Measurements from ENCODE around the gene RDH11.

RDH11 gene

DNA sequence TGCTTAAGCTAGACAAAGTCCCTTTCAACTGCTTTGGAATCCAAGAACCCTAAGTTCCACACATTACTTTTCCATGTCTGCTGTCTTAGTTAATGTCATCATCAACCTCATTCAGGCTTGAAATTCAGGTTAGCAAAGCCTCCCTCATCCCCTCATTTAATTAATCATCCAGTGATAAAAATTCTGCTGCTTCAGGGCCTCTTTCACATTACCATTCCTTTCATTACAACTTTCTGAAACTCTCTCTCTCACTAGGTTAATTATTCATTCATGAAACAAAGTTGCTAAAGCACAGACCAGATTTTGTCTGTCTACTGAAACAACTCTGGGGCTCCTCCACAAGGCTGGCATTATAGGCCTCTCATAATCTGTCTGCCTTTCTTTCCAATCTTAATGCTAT lies 11.7 kb downstream of the RDH11 start:
- Histone ChIP-seq H3K27ac (ENCODE audit: low read depth, low read length) (no peak overlapping the region), H2AK5ac (ENCODE audit: low read length) (no peak overlapping the region), H3K4me1 (ENCODE audit: control insufficient read depth in 1 of 2, insufficient read depth in 2 of 2, low read length in 2 of 2) (peaks cover 0 to 3% of the 10 kb centered on the region in 2 experiments), H3K4me2 (ENCODE audit: low read length) (no peak overlapping the region), H4K12ac (ENCODE audit: low read depth, low read length) (no peak overlapping the region), H2AFZ (ENCODE audit: insufficient read depth, low read length, poor library complexity) (no peak overlapping the region), H3K27me3 (ENCODE audit: insufficient read depth, low read length) (no peaks in the 10 kb centered on the region), H3K36me3 (ENCODE audit: control insufficient read depth in 1 of 2, insufficient read depth in 2 of 2, low read length in 2 of 2) (peaks cover 20 to 45% of the 10 kb centered on the region in 2 experiments), H3K79me2 (ENCODE audit: control insufficient read depth, insufficient read depth, low read length, poor library complexity) (no peaks in the 10 kb centered on the region), H3K23ac (ENCODE audit: low read length) (no peak overlapping the region), H3K9me3 (ENCODE audit: insufficient read depth, low read depth, low read length) (no peaks in the 10 kb centered on the region), H3K14ac (ENCODE audit: low read length) (no peak overlapping the region), H3K4ac (ENCODE audit: low read depth, low read length) (no peak overlapping the region), H4K91ac (ENCODE audit: low read depth, low read length) (no peak overlapping the region), H3K9ac (ENCODE audit: low read length) (no peak overlapping the region), H3K79me1 (ENCODE audit: low read length) (no peaks in the 10 kb centered on the region), H4K8ac (ENCODE audit: low read depth, low read length) (no peak overlapping the region), H3K4me3 (ENCODE audit: low read depth, low read length) (no peak overlapping the region), H2BK12ac (ENCODE audit: low read length) (no peak overlapping the region), H2BK120ac (ENCODE audit: insufficient read depth, low read length, poor library complexity) (no peak overlapping the region), H2BK5ac (ENCODE audit: low read depth, low read length, poor library complexity) (no peak overlapping the region), H3K18ac (ENCODE audit: low read length) (no peak overlapping the region)
- DNase-seq = no peak

DNA sequence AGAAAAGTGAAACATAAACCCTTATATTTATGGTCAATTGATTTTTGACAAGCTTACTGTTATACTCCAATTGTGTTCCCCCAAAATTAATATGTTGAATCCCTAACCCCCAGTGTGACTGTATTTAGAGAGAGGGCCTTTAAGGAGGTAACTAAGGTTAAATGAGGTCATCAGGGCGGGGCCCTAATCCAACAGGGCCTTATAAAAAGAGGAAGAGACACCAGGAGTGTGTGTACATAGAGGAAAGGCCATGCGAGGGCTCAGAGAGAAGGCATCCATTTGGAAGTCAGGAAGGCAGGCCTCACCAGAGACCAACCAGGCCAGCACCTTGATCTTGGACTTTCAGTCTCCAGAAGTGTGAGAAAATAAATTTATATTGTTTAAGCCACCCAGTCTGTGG lies 14.6 kb downstream of the RDH11 start:
- no peak overlapping the region for H3K4me3 ChIP-seq (ENCODE audit: low read depth, low read length)
- no CpG with 5 or more reads among the region's 2 CpGs for WGBS (ENCODE audit: extremely low coverage, insufficient coverage, insufficient read length)

DNA sequence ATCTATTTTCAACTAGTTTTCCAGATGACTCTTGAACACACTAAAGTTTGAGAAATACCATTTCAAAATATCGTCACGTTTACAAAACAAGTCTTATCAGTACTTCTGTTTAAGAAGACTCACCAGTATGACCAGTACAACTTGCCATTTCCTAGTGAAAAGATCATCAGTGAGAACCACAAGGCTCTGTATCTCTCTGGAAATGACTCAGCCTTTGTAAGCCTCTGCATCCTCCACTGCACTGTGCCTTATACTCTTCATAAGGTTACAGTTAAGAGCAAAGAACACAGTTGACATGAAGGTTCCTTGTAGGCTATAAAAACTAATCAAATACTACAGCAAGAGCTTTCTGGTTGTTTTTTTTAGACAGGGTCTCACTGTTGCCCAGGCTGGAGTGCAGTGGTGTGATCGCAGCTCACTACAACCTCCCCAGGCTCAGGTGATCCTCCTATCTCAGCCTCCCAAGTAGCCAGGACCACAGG lies 15.4 kb downstream of the RDH11 start:
- no peak overlapping the region for H4K12ac ChIP-seq (ENCODE audit: low read depth, low read length)
- peak overlapping the region; percentile 53 for H2BK12ac ChIP-seq (ENCODE audit: low read length)
- H2BK120ac ChIP-seq (ENCODE audit: insufficient read depth, low read length, poor library complexity) = peak overlapping the region; percentile 65
- H3K4me1 ChIP-seq (ENCODE audit: control insufficient read depth in 1 of 2, insufficient read depth in 2 of 2, low read length in 2 of 2) = peaks cover 0 to 5% of the 10 kb centered on the region in 2 experiments
- no peak overlapping the region for H2AK5ac ChIP-seq (ENCODE audit: low read length)
- peak overlapping the region; percentile 22 for H4K8ac ChIP-seq (ENCODE audit: low read depth, low read length)
- peak overlapping the region; percentile 69 for H2BK5ac ChIP-seq (ENCODE audit: low read depth, low read length, poor library complexity)
- H3K27me3 ChIP-seq (ENCODE audit: insufficient read depth, low read length) = no peaks in the 10 kb centered on the region
- no peak overlapping the region for H3K4ac ChIP-seq (ENCODE audit: low read depth, low read length)
- peak overlapping the region; percentile 64 for H3K27ac ChIP-seq (ENCODE audit: low read depth, low read length)
- no peak overlapping the region for H3K23ac ChIP-seq (ENCODE audit: low read length)
- H3K18ac ChIP-seq (ENCODE audit: low read length) = no peak overlapping the region
- H3K9ac ChIP-seq (ENCODE audit: low read length) = no peak overlapping the region
- DNase-seq = peak; percentile 63 to 91
- no peaks in the 10 kb centered on the region for H3K9me3 ChIP-seq (ENCODE audit: insufficient read depth, low read depth, low read length)
- H3K14ac ChIP-seq (ENCODE audit: low read length) = no peak overlapping the region
- no peaks in the 10 kb centered on the region for H3K79me1 ChIP-seq (ENCODE audit: low read length)
- H3K4me2 ChIP-seq (ENCODE audit: low read length) = no peak overlapping the region
- H3K36me3 ChIP-seq (ENCODE audit: control insufficient read depth in 1 of 2, insufficient read depth in 2 of 2, low read length in 2 of 2) = peaks cover 17 to 26% of the 10 kb centered on the region in 2 experiments
- H4K91ac ChIP-seq (ENCODE audit: low read depth, low read length) = peak overlapping the region; percentile 56
- no CpG with 5 or more reads among the region's 3 CpGs for WGBS (ENCODE audit: extremely low coverage, insufficient coverage, insufficient read length)
- H3K79me2 ChIP-seq (ENCODE audit: control insufficient read depth, insufficient read depth, low read length, poor library complexity) = no peaks in the 10 kb centered on the region
- no peak overlapping the region for H2AFZ ChIP-seq (ENCODE audit: insufficient read depth, low read length, poor library complexity)
- no peak overlapping the region for H3K4me3 ChIP-seq (ENCODE audit: low read depth, low read length)

More for the DNA sequence above, 14.6 kb downstream of the RDH11 start:
- no peak overlapping the region for H2AFZ ChIP-seq (ENCODE audit: insufficient read depth, low read length, poor library complexity)
- no peak overlapping the region for H2BK120ac ChIP-seq (ENCODE audit: insufficient read depth, low read length, poor library complexity)
- no peak overlapping the region for H4K91ac ChIP-seq (ENCODE audit: low read depth, low read length)
- peaks cover 19 to 34% of the 10 kb centered on the region in 2 experiments for H3K36me3 ChIP-seq (ENCODE audit: control insufficient read depth in 1 of 2, insufficient read depth in 2 of 2, low read length in 2 of 2)
- no peaks in the 10 kb centered on the region for H3K79me2 ChIP-seq (ENCODE audit: control insufficient read depth, insufficient read depth, low read length, poor library complexity)
- H2AK5ac ChIP-seq (ENCODE audit: low read length) = no peak overlapping the region
- no peak overlapping the region for H4K12ac ChIP-seq (ENCODE audit: low read depth, low read length)
- no peak overlapping the region for H4K8ac ChIP-seq (ENCODE audit: low read depth, low read length)
- no peak overlapping the region for H3K9ac ChIP-seq (ENCODE audit: low read length)
- H3K79me1 ChIP-seq (ENCODE audit: low read length) = no peaks in the 10 kb centered on the region
- no peaks in the 10 kb centered on the region for H3K27me3 ChIP-seq (ENCODE audit: insufficient read depth, low read length)
- H3K9me3 ChIP-seq (ENCODE audit: insufficient read depth, low read depth, low read length) = no peaks in the 10 kb centered on the region
- H2BK5ac ChIP-seq (ENCODE audit: low read depth, low read length, poor library complexity) = no peak overlapping the region
- no peak overlapping the region for H3K4ac ChIP-seq (ENCODE audit: low read depth, low read length)
- H3K4me2 ChIP-seq (ENCODE audit: low read length) = no peak overlapping the region
- no peak overlapping the region for H3K27ac ChIP-seq (ENCODE audit: low read depth, low read length)
- H3K14ac ChIP-seq (ENCODE audit: low read length) = no peak overlapping the region
- peak in 1 of 2 donors; percentile 22 for DNase-seq
- peaks cover 0 to 3% of the 10 kb centered on the region in 2 experiments for H3K4me1 ChIP-seq (ENCODE audit: control insufficient read depth in 1 of 2, insufficient read depth in 2 of 2, low read length in 2 of 2)
- H3K18ac ChIP-seq (ENCODE audit: low read length) = no peak overlapping the region
- H2BK12ac ChIP-seq (ENCODE audit: low read length) = no peak overlapping the region
- no peak overlapping the region for H3K23ac ChIP-seq (ENCODE audit: low read length)

DNA sequence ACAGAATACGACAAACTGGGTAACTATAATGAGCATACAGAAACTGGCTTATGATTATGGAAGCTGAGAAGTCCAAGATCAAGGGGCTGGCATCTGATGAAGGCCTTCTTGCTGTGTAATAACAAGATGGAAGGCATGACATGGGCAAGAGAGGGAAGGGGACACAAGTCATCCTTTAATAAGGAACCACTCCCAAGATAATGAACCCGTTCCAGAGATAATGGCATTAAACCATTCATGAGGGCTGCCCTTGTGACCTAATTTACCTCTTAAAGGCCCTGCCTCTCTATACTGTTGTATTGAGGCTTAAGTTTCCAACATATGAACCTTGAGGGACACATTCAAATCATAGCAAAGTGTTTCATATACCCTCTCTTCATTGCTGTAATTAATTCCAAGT lies 16.6 kb downstream of the RDH11 start:
- H3K4ac ChIP-seq (ENCODE audit: low read depth, low read length) = no peak overlapping the region
- H3K27me3 ChIP-seq (ENCODE audit: insufficient read depth, low read length) = no peaks in the 10 kb centered on the region
- H3K36me3 ChIP-seq (ENCODE audit: control insufficient read depth in 1 of 2, insufficient read depth in 2 of 2, low read length in 2 of 2) = peaks cover 14 to 23% of the 10 kb centered on the region in 2 experiments
- H3K14ac ChIP-seq (ENCODE audit: low read length) = no peak overlapping the region
- no peak overlapping the region for H3K23ac ChIP-seq (ENCODE audit: low read length)
- no peak overlapping the region for H2BK5ac ChIP-seq (ENCODE audit: low read depth, low read length, poor library complexity)
- peaks cover 6% of the 10 kb centered on the region for H3K79me1 ChIP-seq (ENCODE audit: low read length)
- H4K8ac ChIP-seq (ENCODE audit: low read depth, low read length) = no peak overlapping the region
- no peak overlapping the region for H4K91ac ChIP-seq (ENCODE audit: low read depth, low read length)
- no peak overlapping the region for H4K12ac ChIP-seq (ENCODE audit: low read depth, low read length)
- peaks cover 6% of the 10 kb centered on the region for H3K79me2 ChIP-seq (ENCODE audit: control insufficient read depth, insufficient read depth, low read length, poor library complexity)
- H3K9me3 ChIP-seq (ENCODE audit: insufficient read depth, low read depth, low read length) = no peaks in the 10 kb centered on the region
- H3K4me2 ChIP-seq (ENCODE audit: low read length) = no peak overlapping the region
- no peak overlapping the region for H3K27ac ChIP-seq (ENCODE audit: low read depth, low read length)
- peaks cover 0 to 5% of the 10 kb centered on the region in 2 experiments for H3K4me1 ChIP-seq (ENCODE audit: control insufficient read depth in 1 of 2, insufficient read depth in 2 of 2, low read length in 2 of 2)
- no peak overlapping the region for H2AFZ ChIP-seq (ENCODE audit: insufficient read depth, low read length, poor library complexity)
- H2BK120ac ChIP-seq (ENCODE audit: insufficient read depth, low read length, poor library complexity) = no peak overlapping the region
- DNase-seq = no peak
- no peak overlapping the region for H2BK12ac ChIP-seq (ENCODE audit: low read length)
- WGBS (ENCODE audit: extremely low coverage, insufficient coverage, insufficient read length) = no CpG with 5 or more reads among the region's 2 CpGs
- H2AK5ac ChIP-seq (ENCODE audit: low read length) = no peak overlapping the region
- H3K18ac ChIP-seq (ENCODE audit: low read length) = no peak overlapping the region
- no peak overlapping the region for H3K4me3 ChIP-seq (ENCODE audit: low read depth, low read length)
- H3K9ac ChIP-seq (ENCODE audit: low read length) = no peak overlapping the region

Measured in trophoblast cell (in vitro differentiated cells and primary cell).